OCI-LY7 (cell line): ENCODE results near the gene FGFR4.

Experiments used
- CTCF ChIP-seq: fragments of 200-600 bp; sonication (generic); conservative IDR thresholded peaks from 2 replicates; pipeline ENCODE4 v1.5.1; 2014; ENCODE audit warnings: mild to moderate bottlenecking, antibody characterized with exemption, low read length, moderate library complexity, mixed read lengths
- EZH2phosphoT487 ChIP-seq: fragments of 200-600 bp; sonication (generic); IDR thresholded peaks from 2 replicates; pipeline ENCODE4 v1.6.1; 2018; ENCODE audit warnings: low read depth, borderline replicate concordance, mild to moderate bottlenecking, mixed run types, antibody characterized with exemption, low read length, moderate library complexity, mixed read lengths

GRCh38 chr5:177126771-177127170 is 40.1 kb downstream of the FGFR4 start:
- no peak for TF ChIP-seq CTCF
- TF ChIP-seq EZH2phosphoT487: no peak
